Measurements from ENCODE around the gene ZBTB37. TPM values are rescaled to one million over a fixed set of nuclear protein-coding genes. Genes with fewer than 3 reads are reported as not detected.

ZBTB37 gene
- total RNA-seq, 2 experiments from 2014 or later, result 15.1 to 16.0 TPM

GRCh38 chr1:173913111-173913510 lies 44.9 kb downstream of the ZBTB37 start:
- POLR2A ChIA-PET, result no interaction called here
- H3K27ac Mint-ChIP-seq, result no peak overlapping the region
- no peaks in the 10 kb centered on the region for H3K4me1 ChIP-seq (ENCODE audit: insufficient read depth, low read length)
- no peak overlapping the region for H3K4me3 ChIP-seq (ENCODE audit: low read length)
- H3K27me3 ChIP-seq (ENCODE audit: control insufficient read depth in 1 of 2, insufficient read depth in 2 of 2, low read length in 2 of 2), result no peaks in the 10 kb centered on the region
- H3K9me3 Mint-ChIP-seq, result no peaks in the 10 kb centered on the region
- H3K36me3 ChIP-seq (ENCODE audit: insufficient read depth, low read length), result no peaks in the 10 kb centered on the region
- H3K27me3 Mint-ChIP-seq, result no peaks in the 10 kb centered on the region
- DNase-seq (no peak), ATAC-seq (ENCODE audit: poor library complexity) (no peak)
- intact Hi-C loops (cut with DNase I, micrococcal nuclease), result no loop called here
- peaks cover 7% of the 10 kb centered on the region for H3K36me3 Mint-ChIP-seq (ENCODE audit: low read depth)
- H3K9me3 ChIP-seq (ENCODE audit: control insufficient read depth in 1 of 2, insufficient read depth in 1 of 2, low read length in 2 of 2), result no peaks in the 10 kb centered on the region
- H3K4me1 Mint-ChIP-seq (ENCODE audit: low read depth), result no peaks in the 10 kb centered on the region
- no peak overlapping the region for H3K4me3 Mint-ChIP-seq
- TF ChIP-seq CTCF (IDR thresholded peaks at IDR 0.05), result no peak
- no peak overlapping the region for H3K27ac ChIP-seq (ENCODE audit: low read depth in 1 of 2, low read length in 2 of 2)
- CTCF ChIA-PET, result no interaction called here

DNA sequence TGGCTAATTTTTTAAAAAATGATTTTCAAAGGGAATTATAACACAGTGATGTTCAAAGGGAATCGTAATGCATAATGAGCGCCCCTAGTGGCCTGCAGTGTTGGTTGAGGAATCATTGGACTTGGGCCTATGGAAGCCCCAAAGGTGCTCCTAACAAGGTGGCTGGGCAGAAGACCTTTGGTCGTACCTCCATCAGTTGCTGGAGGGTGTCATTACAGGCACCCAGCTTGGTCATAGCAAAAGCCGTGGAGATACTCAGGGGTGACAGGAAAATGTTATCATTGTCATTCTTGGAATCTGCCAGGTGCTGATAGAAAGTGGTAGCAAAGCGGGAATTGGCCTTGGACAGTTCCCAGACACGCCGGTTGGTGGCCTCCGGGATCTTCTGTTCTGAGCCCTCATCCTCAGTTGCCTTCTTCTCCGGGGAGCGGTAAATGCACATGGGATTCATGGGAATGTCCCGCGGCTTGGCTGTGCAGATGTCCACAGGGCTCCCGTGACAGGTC lies 46.2 kb downstream of the ZBTB37 start:
- ChIA-PET CTCF (no interaction called here), POLR2A (no interaction called here)
- Mint-ChIP-seq H3K4me3 (no peak overlapping the region), H3K4me1 (ENCODE audit: low read depth) (no peaks in the 10 kb centered on the region), H3K9me3 (no peaks in the 10 kb centered on the region), H3K27me3 (no peaks in the 10 kb centered on the region), H3K27ac (no peak overlapping the region), H3K36me3 (ENCODE audit: low read depth) (peaks cover 4% of the 10 kb centered on the region)
- Histone ChIP-seq H3K4me1 (ENCODE audit: insufficient read depth, low read length) (no peaks in the 10 kb centered on the region), H3K36me3 (ENCODE audit: insufficient read depth, low read length) (no peaks in the 10 kb centered on the region), H3K27me3 (ENCODE audit: control insufficient read depth in 1 of 2, insufficient read depth in 2 of 2, low read length in 2 of 2) (no peaks in the 10 kb centered on the region), H3K4me3 (ENCODE audit: low read length) (no peak overlapping the region), H3K27ac (ENCODE audit: low read depth in 1 of 2, low read length in 2 of 2) (no peak overlapping the region), H3K9me3 (ENCODE audit: control insufficient read depth in 1 of 2, insufficient read depth in 1 of 2, low read length in 2 of 2) (no peaks in the 10 kb centered on the region)
- DNase-seq (peak in 6 of 14 experiments; percentile 2 to 44 (median 26)), ATAC-seq (ENCODE audit: poor library complexity) (no peak)
- intact Hi-C loops (cut with DNase I, micrococcal nuclease), result no loop called here
- peak; percentile 39 for TF ChIP-seq CTCF (IDR thresholded peaks at IDR 0.05)

DNA sequence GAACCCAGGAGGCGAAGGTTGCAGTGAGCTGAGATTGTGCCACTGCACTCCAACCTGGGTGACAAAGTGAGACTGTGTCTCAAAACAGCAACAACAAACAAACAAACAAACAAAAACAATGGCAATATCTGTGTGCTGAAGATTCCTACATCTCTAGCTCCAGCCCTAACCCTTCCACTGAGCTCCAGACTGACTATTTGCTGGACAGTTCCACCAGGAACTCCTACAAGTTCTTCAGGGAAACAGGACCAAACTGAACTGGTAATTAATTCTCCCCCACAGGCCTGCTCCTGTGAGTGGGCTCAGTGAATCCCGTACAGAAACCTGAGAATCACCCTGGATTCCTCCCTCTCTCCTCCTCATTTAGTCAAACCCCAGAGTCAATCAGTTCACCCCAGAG lies 47.4 kb downstream of the ZBTB37 start:
- no peaks in the 10 kb centered on the region for H3K4me1 ChIP-seq (ENCODE audit: insufficient read depth, low read length)
- Mint-ChIP-seq H3K4me3 (no peak overlapping the region), H3K9me3 (no peaks in the 10 kb centered on the region), H3K27me3 (no peaks in the 10 kb centered on the region), H3K36me3 (ENCODE audit: low read depth) (no peaks in the 10 kb centered on the region), H3K4me1 (ENCODE audit: low read depth) (no peaks in the 10 kb centered on the region), H3K27ac (no peak overlapping the region)
- ChIA-PET CTCF (no interaction called here), POLR2A (no interaction called here)
- H3K27me3 ChIP-seq (ENCODE audit: control insufficient read depth in 1 of 2, insufficient read depth in 2 of 2, low read length in 2 of 2), result no peaks in the 10 kb centered on the region
- no peaks in the 10 kb centered on the region for H3K9me3 ChIP-seq (ENCODE audit: control insufficient read depth in 1 of 2, insufficient read depth in 1 of 2, low read length in 2 of 2)
- TF ChIP-seq CTCF (IDR thresholded peaks at IDR 0.05), result no peak
- H3K4me3 ChIP-seq (ENCODE audit: low read length), result no peak overlapping the region
- intact Hi-C loops (cut with DNase I, micrococcal nuclease), result no loop called here
- no peak overlapping the region for H3K27ac ChIP-seq (ENCODE audit: low read depth in 1 of 2, low read length in 2 of 2)
- ATAC-seq (ENCODE audit: poor library complexity) (no peak), DNase-seq (no peak)
- no peaks in the 10 kb centered on the region for H3K36me3 ChIP-seq (ENCODE audit: insufficient read depth, low read length)
